Liver (tissue), 9 donors: ENCODE data around the gene POT1. TPM values are rescaled to one million over a fixed set of nuclear protein-coding genes. Genes with fewer than 3 reads are reported as not detected.

ENCODE experiments used
- DNase-seq: peaks from one replicate; pipeline ENCODE4 v3.0.0-alpha.2; 2017; ENCODE audit warnings: low spot score
- H3K27ac ChIP-seq, 2 donors: one replicate each; pipeline ENCODE4 v1.7.0; 2013; ENCODE audit warnings: inconsistent platforms in 2 of 2, low read length in 2 of 2, control low read depth in 1 of 2, low read depth in 1 of 2, mild to moderate bottlenecking in 1 of 2
- H3K27me3 ChIP-seq, 4 donors: one replicate each; pipeline versions ENCODE4 v1.6.1 to v1.7.0; 2013; ENCODE audit warnings: low read length in 3 of 4, inconsistent platforms in 1 of 4, mild to moderate bottlenecking in 1 of 4, moderate library complexity in 1 of 4; ENCODE audit not compliant: control insufficient read depth in 4 of 4, insufficient read depth in 4 of 4
- H3K36me3 ChIP-seq, 4 donors: one replicate each; pipeline versions ENCODE4 v1.6.1 to v1.7.0; 2013; ENCODE audit warnings: low read length in 3 of 4, mild to moderate bottlenecking in 3 of 4, low read depth in 1 of 4, moderate library complexity in 1 of 4; ENCODE audit not compliant: control insufficient read depth in 4 of 4, insufficient read depth in 3 of 4
- H3K4me1 ChIP-seq, 4 donors: one replicate each; pipeline versions ENCODE4 v1.6.1 to v1.7.0; 2013; ENCODE audit warnings: low read length in 3 of 4, mild to moderate bottlenecking in 3 of 4, moderate library complexity in 1 of 4; ENCODE audit not compliant: control insufficient read depth in 4 of 4, insufficient read depth in 4 of 4
- H3K4me3 ChIP-seq, 3 donors: one replicate each; pipeline versions ENCODE4 v1.6.1 to v1.7.0; 2013; ENCODE audit warnings: low read length in 3 of 3, control low read depth in 1 of 3, low read depth in 1 of 3, mild to moderate bottlenecking in 1 of 3
- H3K9ac ChIP-seq, 2 donors: one replicate each; pipeline ENCODE4 v1.7.0; 2013; ENCODE audit warnings: low read length in 2 of 2, mild to moderate bottlenecking in 2 of 2, moderate library complexity in 2 of 2, control low read depth in 1 of 2, low read depth in 1 of 2
- H3K9me3 ChIP-seq, 4 donors: one replicate each; pipeline versions ENCODE4 v1.6.1 to v1.7.0; 2013; ENCODE audit warnings: low read length in 3 of 4; ENCODE audit not compliant: control insufficient read depth in 4 of 4
- ATF3 ChIP-seq: IDR thresholded peaks from 2 replicates; pipeline ENCODE4 v1.6.1; 2016; ENCODE audit warnings: antibody characterized with exemption
- EGR1 ChIP-seq, 2 donors: IDR thresholded peaks; 2 replicates each; pipeline ENCODE4 v1.6.1; 2016 to 2018; ENCODE audit warnings: antibody characterized with exemption in 2 of 2, low read depth in 2 of 2
- FOXA1 ChIP-seq: IDR thresholded peaks from 2 replicates; pipeline ENCODE4 v1.6.1; 2016; ENCODE audit warnings: antibody characterized with exemption
- FOXA2 ChIP-seq: IDR thresholded peaks from 2 replicates; pipeline ENCODE4 v1.6.1; 2016; ENCODE audit warnings: antibody characterized with exemption
- GABPA ChIP-seq, 2 donors: IDR thresholded peaks in 1 of 2; conservative IDR thresholded peaks in 1 of 2; 2 replicates each; pipeline ENCODE4 v1.6.1; 2016; ENCODE audit warnings: antibody characterized with exemption in 2 of 2, mild to moderate bottlenecking in 1 of 2, moderate library complexity in 1 of 2
- HNF4A ChIP-seq, 2 donors: conservative IDR thresholded peaks; 2 replicates each; pipeline ENCODE4 v1.6.1; 2016; ENCODE audit warnings: antibody characterized with exemption in 2 of 2, mild to moderate bottlenecking in 2 of 2
- HNF4G ChIP-seq: IDR thresholded peaks from 2 replicates; pipeline ENCODE4 v1.6.1; 2016; ENCODE audit warnings: antibody characterized with exemption
- JUND ChIP-seq, 2 donors: IDR thresholded peaks; 2 replicates each; pipeline ENCODE4 v1.6.1; 2016; ENCODE audit warnings: antibody characterized with exemption in 2 of 2
- NR2F2 ChIP-seq: IDR thresholded peaks from 2 replicates; pipeline ENCODE4 v1.6.1; 2016; ENCODE audit warnings: antibody characterized with exemption
- RAD21 ChIP-seq, 2 donors: IDR thresholded peaks; 2 replicates each; pipeline ENCODE4 v1.6.1; 2016; ENCODE audit warnings: antibody characterized with exemption in 2 of 2, mild to moderate bottlenecking in 2 of 2
- SP1 ChIP-seq: IDR thresholded peaks from 2 replicates; pipeline ENCODE4 v1.6.1; 2018; ENCODE audit warnings: antibody characterized with exemption, mild to moderate bottlenecking
- TAF1 ChIP-seq: conservative IDR thresholded peaks from 2 replicates; pipeline ENCODE4 v1.6.1; 2016; ENCODE audit warnings: antibody characterized with exemption, mild to moderate bottlenecking
- YY1 ChIP-seq: IDR thresholded peaks from 2 replicates; pipeline ENCODE4 v1.6.1; 2016; ENCODE audit warnings: antibody characterized with exemption, mild to moderate bottlenecking
- ZBTB33 ChIP-seq: IDR thresholded peaks from 2 replicates; pipeline ENCODE4 v1.6.1; 2016; ENCODE audit warnings: antibody characterized with exemption
- WGBS: extraction: QIAGEN DNeasy Blood & Tissue Kit; methylation state at CpG from one replicate; pipeline ENCODE4 v1.1.7; 2013; 5-methylcytosine and 5-hydroxymethylcytosine counted together
- polyA plus RNA-seq, 2 donors: library from polyadenylated mRNA; stranded (reverse) in 1 of 2; unstranded in 1 of 2; fragments of 200-250 nt in 1 of 2; fragments of >200 nt in 1 of 2; fragmentation: Nextera tagmentation in 1 of 2; extraction: Ambion mirVana in 1 of 2; gene quantifications; one replicate each; pipeline versions ENCODE4 v1.2.1 to v1.2.3, GENCODE V29; 2013 to 2015
- total RNA-seq, 2 donors: library from RNA; depleted of rRNA; stranded (reverse); fragments of >200 nt; gene quantifications; one replicate each; pipeline ENCODE4 v1.2.3, GENCODE V29; 2014
- TF ChIP-seq, protein P1 (sequence below): IDR thresholded peaks from 2 replicates; pipeline ENCODE4 v1.6.1; 2016; ENCODE audit warnings: antibody characterized with exemption, mild to moderate bottlenecking
- TF ChIP-seq, protein P2 (sequence below): IDR thresholded peaks from 2 replicates; pipeline ENCODE4 v1.6.1; 2016; ENCODE audit warnings: antibody characterized with exemption
- TF ChIP-seq, protein P3 (sequence below): fragments of 150-350 bp; IDR thresholded peaks from 2 replicates; pipeline ENCODE4 v1.5.1; 2017; ENCODE audit warnings: improper control_type of control experiment, low read depth, low read length; ENCODE audit not compliant: missing input control
- donor health status: healthy.
- donor health status: healthy.
- donor health status: healthy.
- donor health status: healthy.
- donor health status: healthy.

POT1 gene
- total and polyA plus RNA-seq, 4 donors, result 4.9 to 35.5 (median 8.5) TPM

GRCh38 chr7:124792696-124793095, 136.9 kb downstream of the POT1 start (continued):
- TF ChIP-seq, protein P1, sequence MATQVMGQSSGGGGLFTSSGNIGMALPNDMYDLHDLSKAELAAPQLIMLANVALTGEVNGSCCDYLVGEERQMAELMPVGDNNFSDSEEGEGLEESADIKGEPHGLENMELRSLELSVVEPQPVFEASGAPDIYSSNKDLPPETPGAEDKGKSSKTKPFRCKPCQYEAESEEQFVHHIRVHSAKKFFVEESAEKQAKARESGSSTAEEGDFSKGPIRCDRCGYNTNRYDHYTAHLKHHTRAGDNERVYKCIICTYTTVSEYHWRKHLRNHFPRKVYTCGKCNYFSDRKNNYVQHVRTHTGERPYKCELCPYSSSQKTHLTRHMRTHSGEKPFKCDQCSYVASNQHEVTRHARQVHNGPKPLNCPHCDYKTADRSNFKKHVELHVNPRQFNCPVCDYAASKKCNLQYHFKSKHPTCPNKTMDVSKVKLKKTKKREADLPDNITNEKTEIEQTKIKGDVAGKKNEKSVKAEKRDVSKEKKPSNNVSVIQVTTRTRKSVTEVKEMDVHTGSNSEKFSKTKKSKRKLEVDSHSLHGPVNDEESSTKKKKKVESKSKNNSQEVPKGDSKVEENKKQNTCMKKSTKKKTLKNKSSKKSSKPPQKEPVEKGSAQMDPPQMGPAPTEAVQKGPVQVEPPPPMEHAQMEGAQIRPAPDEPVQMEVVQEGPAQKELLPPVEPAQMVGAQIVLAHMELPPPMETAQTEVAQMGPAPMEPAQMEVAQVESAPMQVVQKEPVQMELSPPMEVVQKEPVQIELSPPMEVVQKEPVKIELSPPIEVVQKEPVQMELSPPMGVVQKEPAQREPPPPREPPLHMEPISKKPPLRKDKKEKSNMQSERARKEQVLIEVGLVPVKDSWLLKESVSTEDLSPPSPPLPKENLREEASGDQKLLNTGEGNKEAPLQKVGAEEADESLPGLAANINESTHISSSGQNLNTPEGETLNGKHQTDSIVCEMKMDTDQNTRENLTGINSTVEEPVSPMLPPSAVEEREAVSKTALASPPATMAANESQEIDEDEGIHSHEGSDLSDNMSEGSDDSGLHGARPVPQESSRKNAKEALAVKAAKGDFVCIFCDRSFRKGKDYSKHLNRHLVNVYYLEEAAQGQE, result no peak
- TF ChIP-seq JUND (IDR thresholded peaks at IDR 0.05) (no peak), TAF1 (no peak), HNF4A (conservative IDR thresholded peaks at IDR 0.05) (no peak), HNF4G (no peak), FOXA2 (no peak)
- TF ChIP-seq, protein P2, sequence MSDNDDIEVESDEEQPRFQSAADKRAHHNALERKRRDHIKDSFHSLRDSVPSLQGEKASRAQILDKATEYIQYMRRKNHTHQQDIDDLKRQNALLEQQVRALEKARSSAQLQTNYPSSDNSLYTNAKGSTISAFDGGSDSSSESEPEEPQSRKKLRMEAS, result no peak

DNA sequence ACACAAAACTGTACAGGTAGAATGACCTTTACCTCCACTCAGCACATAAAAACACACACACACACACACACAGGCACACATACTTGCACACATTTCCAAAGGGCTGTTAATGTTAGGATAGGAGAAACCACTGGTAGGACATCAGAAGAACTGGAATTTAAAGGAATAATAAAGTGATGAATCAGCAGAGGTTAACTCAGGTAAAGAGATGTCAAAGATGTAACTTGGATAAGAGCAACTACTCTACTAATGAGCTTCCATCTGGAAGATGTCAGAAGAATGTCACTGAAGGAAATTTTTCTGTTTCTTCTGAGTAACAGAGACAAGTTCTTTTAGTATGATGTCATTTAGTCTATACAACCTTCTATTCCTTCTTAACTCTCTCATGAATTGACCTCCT, 137.6 kb downstream of the POT1 start:
- H3K4me3 ChIP-seq, result no peak overlapping the region
- no peak overlapping the region for H3K27ac ChIP-seq
- H3K36me3 ChIP-seq, result no peaks in the 10 kb centered on the region
- TF ChIP-seq ZBTB33 (no peak), YY1 (no peak), SP1 (no peak)
- no peak overlapping the region for H3K9ac ChIP-seq
- DNase-seq, result no peak
- H3K4me1 ChIP-seq, result no peaks in the 10 kb centered on the region
- H3K9me3 ChIP-seq, result no peaks in the 10 kb centered on the region
- H3K27me3 ChIP-seq, result peaks cover 0 to 5% (median 0%) of the 10 kb centered on the region in 4 donors

DNA sequence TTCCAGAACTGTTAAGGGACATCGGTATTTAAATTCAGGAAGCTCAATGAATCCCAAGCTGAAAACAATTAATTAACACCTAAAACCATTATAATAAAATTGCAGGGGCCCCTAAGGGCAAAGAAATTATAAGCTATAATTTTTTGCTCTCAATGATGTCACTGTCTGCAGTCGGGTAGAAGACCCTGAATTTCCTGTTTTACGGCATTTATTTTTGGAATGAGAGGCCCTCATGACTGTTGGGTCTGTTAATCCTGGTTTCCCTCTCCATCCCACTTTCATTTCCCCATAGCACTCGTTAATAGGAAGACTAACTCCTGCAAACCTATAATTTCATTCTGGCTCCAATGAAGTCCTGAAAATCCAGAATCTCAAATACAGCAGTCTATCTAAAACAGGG, 138.2 kb downstream of the POT1 start:
- DNase-seq, result no peak
- H3K27ac ChIP-seq, result no peak overlapping the region
- H3K9ac ChIP-seq, result no peak overlapping the region
- peaks cover 0 to 5% (median 0%) of the 10 kb centered on the region in 4 donors for H3K27me3 ChIP-seq
- no peak overlapping the region for H3K4me3 ChIP-seq
- H3K36me3 ChIP-seq, result no peaks in the 10 kb centered on the region
- H3K9me3 ChIP-seq, result no peaks in the 10 kb centered on the region
- no peaks in the 10 kb centered on the region for H3K4me1 ChIP-seq
- WGBS, result 71% methylated on average over 4 of the region's 4 CpGs
- TF ChIP-seq NR2F2 (no peak), ATF3 (no peak), SP1 (no peak), HNF4A (conservative IDR thresholded peaks at IDR 0.05) (no peak), GABPA (IDR thresholded peaks at IDR 0.05 in 1 of 2, conservative IDR thresholded peaks at IDR 0.05 in 1 of 2) (no peak), RAD21 (IDR thresholded peaks at IDR 0.05) (no peak), ZBTB33 (no peak), FOXA2 (no peak), YY1 (no peak), FOXA1 (no peak), HNF4G (no peak), EGR1 (IDR thresholded peaks at IDR 0.05; ENCODE audit: low read depth in 2 of 2) (no peak)
- TF ChIP-seq, protein P3, sequence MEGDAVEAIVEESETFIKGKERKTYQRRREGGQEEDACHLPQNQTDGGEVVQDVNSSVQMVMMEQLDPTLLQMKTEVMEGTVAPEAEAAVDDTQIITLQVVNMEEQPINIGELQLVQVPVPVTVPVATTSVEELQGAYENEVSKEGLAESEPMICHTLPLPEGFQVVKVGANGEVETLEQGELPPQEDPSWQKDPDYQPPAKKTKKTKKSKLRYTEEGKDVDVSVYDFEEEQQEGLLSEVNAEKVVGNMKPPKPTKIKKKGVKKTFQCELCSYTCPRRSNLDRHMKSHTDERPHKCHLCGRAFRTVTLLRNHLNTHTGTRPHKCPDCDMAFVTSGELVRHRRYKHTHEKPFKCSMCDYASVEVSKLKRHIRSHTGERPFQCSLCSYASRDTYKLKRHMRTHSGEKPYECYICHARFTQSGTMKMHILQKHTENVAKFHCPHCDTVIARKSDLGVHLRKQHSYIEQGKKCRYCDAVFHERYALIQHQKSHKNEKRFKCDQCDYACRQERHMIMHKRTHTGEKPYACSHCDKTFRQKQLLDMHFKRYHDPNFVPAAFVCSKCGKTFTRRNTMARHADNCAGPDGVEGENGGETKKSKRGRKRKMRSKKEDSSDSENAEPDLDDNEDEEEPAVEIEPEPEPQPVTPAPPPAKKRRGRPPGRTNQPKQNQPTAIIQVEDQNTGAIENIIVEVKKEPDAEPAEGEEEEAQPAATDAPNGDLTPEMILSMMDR, result no peak
- TF ChIP-seq, protein P1, result no peak
